ENCODE measurements around the gene ARHGEF19. TPM values are rescaled to one million over a fixed set of nuclear protein-coding genes. Genes with fewer than 3 reads are reported as not detected.

Gene ARHGEF19
- total and polyA plus RNA-seq, 9 of the 15 experiments (the other 6 are each of a cell fraction or from before 2014, with no cell fraction given) = 0.73 to 21.0 (median 5.2) TPM

DNA sequence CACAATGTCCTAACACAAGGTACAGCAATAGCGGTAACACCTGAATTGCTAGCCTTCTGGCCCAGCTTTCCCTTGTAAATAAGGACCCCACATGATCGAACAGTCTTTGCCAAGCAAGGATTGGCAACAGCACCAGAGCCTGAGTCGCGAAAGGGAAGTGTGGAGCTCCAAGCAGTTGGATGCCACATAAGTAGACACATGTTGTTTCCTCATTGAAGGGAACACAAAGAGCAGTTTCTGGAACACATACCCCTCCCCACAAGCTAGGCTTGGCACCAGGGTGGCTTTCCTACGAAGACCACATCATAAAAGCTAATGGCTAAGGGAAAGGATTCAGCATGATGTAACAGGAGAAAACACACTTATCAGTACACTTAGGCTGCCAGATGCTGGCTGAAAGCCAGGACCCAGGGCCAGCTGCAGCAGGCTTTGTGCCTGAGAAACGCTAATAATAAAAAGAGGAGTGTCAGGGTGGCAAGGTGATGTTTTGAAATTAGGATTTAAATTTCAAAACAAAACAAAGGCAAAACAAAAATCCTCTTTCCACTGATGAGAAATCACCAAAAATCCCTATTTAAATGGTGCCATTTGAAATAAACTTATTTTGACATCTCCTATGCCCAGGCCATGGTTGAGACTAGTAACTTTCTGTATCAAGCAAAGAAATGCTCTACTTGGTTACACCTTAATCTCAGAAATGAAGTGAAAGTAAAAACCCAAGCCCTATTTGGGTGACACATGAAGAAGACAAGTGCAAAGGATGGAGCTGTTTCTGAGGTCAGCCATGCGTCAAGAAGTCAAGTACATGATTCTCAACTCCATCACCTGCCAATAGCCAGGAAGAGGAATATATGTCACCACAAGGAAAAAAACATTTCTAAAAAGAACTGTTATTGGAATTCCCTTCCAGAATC, 36.4 kb upstream of the ARHGEF19 start (continued):
- TF ChIP-seq, protein P1, sequence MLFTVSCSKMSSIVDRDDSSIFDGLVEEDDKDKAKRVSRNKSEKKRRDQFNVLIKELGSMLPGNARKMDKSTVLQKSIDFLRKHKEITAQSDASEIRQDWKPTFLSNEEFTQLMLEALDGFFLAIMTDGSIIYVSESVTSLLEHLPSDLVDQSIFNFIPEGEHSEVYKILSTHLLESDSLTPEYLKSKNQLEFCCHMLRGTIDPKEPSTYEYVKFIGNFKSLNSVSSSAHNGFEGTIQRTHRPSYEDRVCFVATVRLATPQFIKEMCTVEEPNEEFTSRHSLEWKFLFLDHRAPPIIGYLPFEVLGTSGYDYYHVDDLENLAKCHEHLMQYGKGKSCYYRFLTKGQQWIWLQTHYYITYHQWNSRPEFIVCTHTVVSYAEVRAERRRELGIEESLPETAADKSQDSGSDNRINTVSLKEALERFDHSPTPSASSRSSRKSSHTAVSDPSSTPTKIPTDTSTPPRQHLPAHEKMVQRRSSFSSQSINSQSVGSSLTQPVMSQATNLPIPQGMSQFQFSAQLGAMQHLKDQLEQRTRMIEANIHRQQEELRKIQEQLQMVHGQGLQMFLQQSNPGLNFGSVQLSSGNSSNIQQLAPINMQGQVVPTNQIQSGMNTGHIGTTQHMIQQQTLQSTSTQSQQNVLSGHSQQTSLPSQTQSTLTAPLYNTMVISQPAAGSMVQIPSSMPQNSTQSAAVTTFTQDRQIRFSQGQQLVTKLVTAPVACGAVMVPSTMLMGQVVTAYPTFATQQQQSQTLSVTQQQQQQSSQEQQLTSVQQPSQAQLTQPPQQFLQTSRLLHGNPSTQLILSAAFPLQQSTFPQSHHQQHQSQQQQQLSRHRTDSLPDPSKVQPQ (CRISPR knock-in tag; IDR thresholded peaks at IDR 0.05; ENCODE audit: borderline replicate concordance) = peak; percentile 60; the same call in 1 of the 2 replicates
- TF ChIP-seq POLR2AphosphoS5 (IDR thresholded peaks at IDR 0.05; ENCODE audit: control insufficient read depth, insufficient read depth, low read depth, low read length) (peak; percentile 91), ZSCAN32 (CRISPR knock-in tag; IDR thresholded peaks at IDR 0.05) (peak; percentile 72; the same call in 1 of the 2 replicates), MYC (IDR thresholded peaks at IDR 0.05; ENCODE audit: low read depth, low read length) (peak; percentile 72), MYC (CRISPR knock-in tag; IDR thresholded peaks at IDR 0.05; ENCODE audit: borderline replicate concordance, low read depth) (no peak), NFIC (IDR thresholded peaks at IDR 0.05) (peak; percentile 99), DPF2 (IDR thresholded peaks at IDR 0.05) (peak; percentile 96), BRF1 (IDR thresholded peaks at IDR 0.05; ENCODE audit: borderline replicate concordance, extremely low read depth, insufficient read length) (no peak), HEY1 (CRISPR knock-in tag; IDR thresholded peaks at IDR 0.05; ENCODE audit: borderline replicate concordance) (no peak), RBM25 (IDR thresholded peaks at IDR 0.05; ENCODE audit: low read depth, low read length, severe bottlenecking) (no peak), ZC3H8 (IDR thresholded peaks at IDR 0.05) (no peak), PHB (CRISPR knock-in tag; IDR thresholded peaks at IDR 0.05) (no peak), EGR1 (conservative IDR thresholded peaks at IDR 0.05) (no peak), FOXP1 (CRISPR knock-in tag; IDR thresholded peaks at IDR 0.05) (peak; percentile 46; the same call in 1 of the 2 replicates), FOXM1 (IDR thresholded peaks at IDR 0.05; ENCODE audit: low read depth) (peak; percentile 86; the same call in 1 of the 2 replicates), FOXM1 (CRISPR knock-in tag; IDR thresholded peaks at IDR 0.05; ENCODE audit: low read depth) (no peak), TEAD2 (tag; IDR thresholded peaks at IDR 0.05) (peak; percentile 81), MTA1 (IDR thresholded peaks at IDR 0.05; ENCODE audit: borderline replicate concordance) (peak; percentile 38; the same call in 1 of the 2 replicates), TRIM28 (IDR thresholded peaks at IDR 0.05) (peak; percentile 48; the same call in 1 of the 2 replicates), GATAD2A (IDR thresholded peaks at IDR 0.05) (peak; percentile 84; the same call in 1 of the 2 replicates), ZC3H11A (IDR thresholded peaks at IDR 0.05; ENCODE audit: low read depth, low read length) (no peak), KDM2B (CRISPR knock-in tag; IDR thresholded peaks at IDR 0.05) (peak; percentile 49; the same call in 1 of the 2 replicates)
- TF ChIP-seq, protein P2, sequence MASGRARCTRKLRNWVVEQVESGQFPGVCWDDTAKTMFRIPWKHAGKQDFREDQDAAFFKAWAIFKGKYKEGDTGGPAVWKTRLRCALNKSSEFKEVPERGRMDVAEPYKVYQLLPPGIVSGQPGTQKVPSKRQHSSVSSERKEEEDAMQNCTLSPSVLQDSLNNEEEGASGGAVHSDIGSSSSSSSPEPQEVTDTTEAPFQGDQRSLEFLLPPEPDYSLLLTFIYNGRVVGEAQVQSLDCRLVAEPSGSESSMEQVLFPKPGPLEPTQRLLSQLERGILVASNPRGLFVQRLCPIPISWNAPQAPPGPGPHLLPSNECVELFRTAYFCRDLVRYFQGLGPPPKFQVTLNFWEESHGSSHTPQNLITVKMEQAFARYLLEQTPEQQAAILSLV (tag; IDR thresholded peaks at IDR 0.05) = peak; percentile 84
- TF ChIP-seq, protein P3, sequence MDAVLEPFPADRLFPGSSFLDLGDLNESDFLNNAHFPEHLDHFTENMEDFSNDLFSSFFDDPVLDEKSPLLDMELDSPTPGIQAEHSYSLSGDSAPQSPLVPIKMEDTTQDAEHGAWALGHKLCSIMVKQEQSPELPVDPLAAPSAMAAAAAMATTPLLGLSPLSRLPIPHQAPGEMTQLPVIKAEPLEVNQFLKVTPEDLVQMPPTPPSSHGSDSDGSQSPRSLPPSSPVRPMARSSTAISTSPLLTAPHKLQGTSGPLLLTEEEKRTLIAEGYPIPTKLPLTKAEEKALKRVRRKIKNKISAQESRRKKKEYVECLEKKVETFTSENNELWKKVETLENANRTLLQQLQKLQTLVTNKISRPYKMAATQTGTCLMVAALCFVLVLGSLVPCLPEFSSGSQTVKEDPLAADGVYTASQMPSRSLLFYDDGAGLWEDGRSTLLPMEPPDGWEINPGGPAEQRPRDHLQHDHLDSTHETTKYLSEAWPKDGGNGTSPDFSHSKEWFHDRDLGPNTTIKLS (IDR thresholded peaks at IDR 0.05; ENCODE audit: borderline replicate concordance, low read depth) = peak; percentile 54; the same call in 1 of the 2 replicates

Measured in K562 (cell line).